Measurements from ENCODE around the gene PLEKHM3.

GRCh38 chr2:207823865-207824264 is 201.5 kb downstream of the PLEKHM3 start:
- TF ChIP-seq POLR2A (IDR thresholded peaks at IDR 0.05) (no peak), CTCF (IDR thresholded peaks at IDR 0.05) (no peak), POLR2AphosphoS5 (IDR thresholded peaks at IDR 0.05) (no peak)
